Breast epithelium (tissue), 4 donors: Measurements from ENCODE around the gene SMC4. TPM values are rescaled to one million over a fixed set of nuclear protein-coding genes. Genes with fewer than 3 reads are reported as not detected.

Experiments
- DNase-seq, 2 donors: peaks; one replicate each; pipeline ENCODE4 v3.0.0-alpha.2; 2019; ENCODE audit warnings: low spot score in 2 of 2
- H3K27ac ChIP-seq, 2 donors: fragments of 200-600 bp; sonication (generic) in 1 of 2; one replicate each; pipeline ENCODE4 v1.5.1; 2016 to 2019; ENCODE audit warnings: mild to moderate bottlenecking in 1 of 2
- H3K27me3 ChIP-seq, 2 donors: fragments of 200-600 bp; sonication (generic) in 1 of 2; one replicate each; pipeline versions ENCODE4 v1.5.1 to v1.6.0; 2017 to 2019; ENCODE audit warnings: control low read depth in 1 of 2, mild to moderate bottlenecking in 1 of 2
- H3K36me3 ChIP-seq: fragments of 200-600 bp; one replicate; pipeline ENCODE4 v1.5.1; 2019
- H3K4me1 ChIP-seq, 2 donors: fragments of 200-600 bp; sonication (generic); one replicate each; pipeline ENCODE4 v1.5.1; 2016 to 2019; ENCODE audit warnings: control low read depth in 1 of 2
- H3K4me3 ChIP-seq, 3 donors: fragments of 200-600 bp; sonication (generic); 1 replicate in 2 of 3; 2 replicates in 1 of 3; pipeline ENCODE4 v1.5.1; 2016 to 2019; ENCODE audit warnings: mild to moderate bottlenecking in 3 of 3, moderate library complexity in 2 of 3
- H3K9me3 ChIP-seq, 2 donors: fragments of 200-600 bp; sonication (generic) in 1 of 2; one replicate each; pipeline ENCODE4 v1.5.1; 2016 to 2019; ENCODE audit warnings: control low read depth in 1 of 2
- POLR2A ChIP-seq: fragments of 450-650 bp; IDR thresholded peaks from one replicate; pipeline ENCODE4 v1.6.1; 2016; ENCODE audit warnings: antibody characterized with exemption, mild to moderate bottlenecking, moderate library complexity
- POLR2AphosphoS5 ChIP-seq, 3 donors: sonication (generic); formaldehyde crosslinking; IDR thresholded peaks; one replicate each; pipeline ENCODE4 v1.6.1; 2017; ENCODE audit warnings: antibody characterized with exemption in 3 of 3
- intact Hi-C: fragments of 100-400 bp; cut with DNase I; formaldehyde crosslinking; loops from one replicate; pipeline ENCODE4 v1.15.1; 2023; ENCODE audit warnings: low total_unique reads
- total RNA-seq, 3 donors: library from RNA; depleted of rRNA; stranded (reverse); fragments of >200 nt; gene quantifications; one replicate each; pipeline ENCODE4 v1.1.0, GENCODE V29; 2016
- TF ChIP-seq, protein P1 (sequence below), 3 donors: fragments of 450-650 bp; IDR thresholded peaks; one replicate each; pipeline ENCODE4 v1.5.1; 2016 to 2017; ENCODE audit warnings: antibody characterized with exemption in 3 of 3, mild to moderate bottlenecking in 3 of 3, moderate library complexity in 3 of 3

SMC4 gene
- total RNA-seq, 3 donors from 2014 or later, result 17.1 to 30.3 (median 25.2) TPM

GRCh38 chr3:160401291-160402095, 2.0 kb downstream of the SMC4 start:
- H3K36me3 ChIP-seq, result no peaks in the 10 kb centered on the region
- peaks cover 0 to 6% of the 10 kb centered on the region in 2 donors for H3K4me1 ChIP-seq
- H3K9me3 ChIP-seq, result no peaks in the 10 kb centered on the region
- H3K4me3 ChIP-seq, result peak overlapping the region; percentile 72 to 82 (median 78)
- no peak overlapping the region for H3K27ac ChIP-seq
- DNase-seq, result no peak
- intact Hi-C loops, result no loop called here
- TF ChIP-seq POLR2AphosphoS5 (IDR thresholded peaks at IDR 0.05) (no peak), POLR2A (no peak)
- TF ChIP-seq, protein P1, sequence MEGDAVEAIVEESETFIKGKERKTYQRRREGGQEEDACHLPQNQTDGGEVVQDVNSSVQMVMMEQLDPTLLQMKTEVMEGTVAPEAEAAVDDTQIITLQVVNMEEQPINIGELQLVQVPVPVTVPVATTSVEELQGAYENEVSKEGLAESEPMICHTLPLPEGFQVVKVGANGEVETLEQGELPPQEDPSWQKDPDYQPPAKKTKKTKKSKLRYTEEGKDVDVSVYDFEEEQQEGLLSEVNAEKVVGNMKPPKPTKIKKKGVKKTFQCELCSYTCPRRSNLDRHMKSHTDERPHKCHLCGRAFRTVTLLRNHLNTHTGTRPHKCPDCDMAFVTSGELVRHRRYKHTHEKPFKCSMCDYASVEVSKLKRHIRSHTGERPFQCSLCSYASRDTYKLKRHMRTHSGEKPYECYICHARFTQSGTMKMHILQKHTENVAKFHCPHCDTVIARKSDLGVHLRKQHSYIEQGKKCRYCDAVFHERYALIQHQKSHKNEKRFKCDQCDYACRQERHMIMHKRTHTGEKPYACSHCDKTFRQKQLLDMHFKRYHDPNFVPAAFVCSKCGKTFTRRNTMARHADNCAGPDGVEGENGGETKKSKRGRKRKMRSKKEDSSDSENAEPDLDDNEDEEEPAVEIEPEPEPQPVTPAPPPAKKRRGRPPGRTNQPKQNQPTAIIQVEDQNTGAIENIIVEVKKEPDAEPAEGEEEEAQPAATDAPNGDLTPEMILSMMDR (IDR thresholded peaks at IDR 0.05), result no peak
- H3K27me3 ChIP-seq, result no peaks in the 10 kb centered on the region

DNA sequence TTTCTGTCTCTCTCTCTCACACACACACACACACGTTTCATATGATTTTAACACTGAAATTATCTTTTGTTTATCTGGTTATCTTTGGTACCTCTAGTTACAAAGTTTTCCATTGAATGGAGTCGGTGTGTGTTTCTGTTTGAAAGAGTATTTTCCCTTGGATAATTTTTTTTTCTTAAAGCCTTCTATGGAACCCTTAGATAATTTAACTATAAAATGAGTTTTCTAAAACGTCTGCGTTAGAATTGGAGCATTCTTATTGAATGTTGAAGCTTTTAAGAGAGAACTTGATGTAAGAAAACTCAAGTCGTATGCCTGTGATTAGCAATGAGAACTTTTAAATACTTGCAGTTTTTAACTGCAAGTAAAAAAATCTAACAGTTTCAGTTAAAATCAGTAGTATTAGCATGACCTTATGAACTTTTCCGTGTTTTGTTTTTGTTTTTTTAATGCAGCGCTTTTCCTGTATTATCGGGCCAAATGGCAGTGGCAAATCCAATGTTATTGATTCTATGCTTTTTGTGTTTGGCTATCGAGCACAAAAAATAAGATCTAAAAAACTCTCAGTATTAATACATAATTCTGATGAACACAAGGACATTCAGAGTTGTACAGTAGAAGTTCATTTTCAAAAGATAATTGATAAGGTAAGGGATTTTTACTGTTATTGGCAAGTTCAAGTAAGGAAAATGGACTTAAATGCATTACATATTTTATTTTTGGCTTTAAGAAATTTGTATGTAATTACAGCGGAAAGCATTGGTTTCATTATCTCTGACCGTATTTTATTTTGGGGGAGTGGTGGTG, 3.0 kb downstream of the SMC4 start:
- Histone ChIP-seq H3K4me1 (peaks cover 0 to 6% of the 10 kb centered on the region in 2 donors), H3K36me3 (no peaks in the 10 kb centered on the region), H3K4me3 (no peak overlapping the region), H3K27me3 (no peaks in the 10 kb centered on the region), H3K9me3 (no peaks in the 10 kb centered on the region), H3K27ac (no peak overlapping the region)
- DNase-seq, result no peak
- intact Hi-C loops, result no loop called here
- no peak for TF ChIP-seq POLR2AphosphoS5 (IDR thresholded peaks at IDR 0.05)
- TF ChIP-seq, protein P1 (IDR thresholded peaks at IDR 0.05), result no peak
- TF ChIP-seq POLR2A, result no peak

GRCh38 chr3:160403028-160403545, 3.6 kb downstream of the SMC4 start:
- Histone ChIP-seq H3K36me3 (no peaks in the 10 kb centered on the region), H3K9me3 (no peaks in the 10 kb centered on the region), H3K4me1 (peaks cover 0 to 6% of the 10 kb centered on the region in 2 donors), H3K27ac (no peak overlapping the region), H3K4me3 (no peak overlapping the region), H3K27me3 (no peaks in the 10 kb centered on the region)
- intact Hi-C loops, result no loop called here
- no peak for DNase-seq
- TF ChIP-seq, protein P1 (IDR thresholded peaks at IDR 0.05), result no peak

GRCh38 chr3:160403796-160404470, 4.5 kb downstream of the SMC4 start:
- H3K4me3 ChIP-seq, result no peak overlapping the region
- H3K9me3 ChIP-seq, result no peaks in the 10 kb centered on the region
- TF ChIP-seq POLR2A (no peak), POLR2AphosphoS5 (IDR thresholded peaks at IDR 0.05) (no peak)
- TF ChIP-seq, protein P1 (IDR thresholded peaks at IDR 0.05), result no peak
- no peak for DNase-seq
- H3K27ac ChIP-seq, result no peak overlapping the region
- intact Hi-C loops, result no loop called here
- no peaks in the 10 kb centered on the region for H3K27me3 ChIP-seq
- no peaks in the 10 kb centered on the region for H3K36me3 ChIP-seq
- peaks cover 0 to 6% of the 10 kb centered on the region in 2 donors for H3K4me1 ChIP-seq
